Activated CD4-positive, alpha-beta memory T cell treated with anti-CD3 and anti-CD28 coated beads for 36 hours (primary cell): ENCODE measurements around the gene PLCB4. TPM values are rescaled to one million over a fixed set of nuclear protein-coding genes. Genes with fewer than 3 reads are reported as not detected.

Experiments used
- CTCF ChIA-PET: fragments of 350-600 bp; sonication (Branson Sonifier 250); formaldehyde crosslinking; loops from one replicate; lab custom pipeline; 2021; ENCODE audit warnings: antibody characterized with exemption, inconsistent platforms; lab: Charles Lee
- POLR2A ChIA-PET: fragments of 350-600 bp; sonication (Branson Sonifier 250); formaldehyde crosslinking; loops from one replicate; lab custom pipeline; 2021; ENCODE audit warnings: antibody characterized with exemption; lab: Charles Lee
- DNase-seq: peaks from one replicate; pipeline ENCODE4 v3.0.0-alpha.2; 2020
- H3K27ac Mint-ChIP-seq: one replicate; pipeline ENCODE4 v1.8.0; 2021; ENCODE audit warnings: mixed read lengths
- H3K27me3 Mint-ChIP-seq: one replicate; pipeline ENCODE4 v1.8.0; 2021; ENCODE audit warnings: mixed read lengths
- H3K36me3 Mint-ChIP-seq: one replicate; pipeline ENCODE4 v1.8.0; 2021; ENCODE audit warnings: mixed read lengths
- H3K4me1 Mint-ChIP-seq: one replicate; pipeline ENCODE4 v1.8.0; 2021; ENCODE audit warnings: low read depth, mixed read lengths
- H3K4me3 Mint-ChIP-seq: one replicate; pipeline ENCODE4 v1.8.0; 2021; ENCODE audit warnings: mild to moderate bottlenecking, mixed read lengths
- H3K9me3 Mint-ChIP-seq: one replicate; pipeline ENCODE4 v1.8.0; 2021; ENCODE audit warnings: mixed read lengths
- intact Hi-C: fragments of 100-400 bp; cut with micrococcal nuclease; formaldehyde crosslinking; loops from one replicate; pipeline ENCODE4 v1.15.1; 2023
- total RNA-seq, 2 experiments: library from RNA; stranded (reverse); gene quantifications; one replicate each; pipeline ENCODE4 v1.2.3, GENCODE V29; 2021

Gene PLCB4
- total RNA-seq, 2 experiments from 2014 or later, result not detected

DNA sequence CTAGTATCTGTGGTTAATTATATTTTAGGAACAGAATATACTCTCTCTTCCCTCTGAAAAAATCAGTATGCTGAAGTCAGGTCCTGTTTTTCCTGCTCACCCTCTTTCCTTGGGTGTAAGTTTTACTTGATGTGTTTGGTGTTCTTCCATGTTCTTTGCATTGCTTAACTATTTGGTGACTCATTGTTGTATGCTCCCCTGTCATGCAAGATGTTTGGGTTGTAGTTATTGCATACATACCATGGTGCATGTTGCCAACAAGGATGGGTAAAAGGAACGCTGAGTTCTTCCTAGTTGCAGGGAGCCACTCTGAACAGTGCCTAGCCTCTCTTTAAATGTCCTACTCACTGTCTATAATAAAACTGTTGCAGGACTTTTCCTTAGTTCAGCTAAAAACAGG is 237.6 kb downstream of the PLCB4 start:
- Mint-ChIP-seq H3K27ac (no peak overlapping the region), H3K27me3 (no peaks in the 10 kb centered on the region), H3K9me3 (peaks cover 3% of the 10 kb centered on the region), H3K36me3 (no peaks in the 10 kb centered on the region), H3K4me3 (no peak overlapping the region), H3K4me1 (no peaks in the 10 kb centered on the region)
- DNase-seq, result no peak
- CTCF ChIA-PET, result no interaction called here
- intact Hi-C loops, result no loop called here
- POLR2A ChIA-PET, result no interaction called here

- H3K27ac Mint-ChIP-seq, result no peak overlapping the region
- intact Hi-C loops, result no loop called here
- POLR2A ChIA-PET, result no interaction called here
- H3K36me3 Mint-ChIP-seq, result no peaks in the 10 kb centered on the region
- no peaks in the 10 kb centered on the region for H3K4me1 Mint-ChIP-seq
- no peak for DNase-seq
- CTCF ChIA-PET, result no interaction called here
- H3K9me3 Mint-ChIP-seq, result no peaks in the 10 kb centered on the region
- H3K4me3 Mint-ChIP-seq, result no peak overlapping the region
- no peaks in the 10 kb centered on the region for H3K27me3 Mint-ChIP-seq
Observed at GRCh38 chr20:9308056-9308455, 239.2 kb downstream of the PLCB4 start.

DNA sequence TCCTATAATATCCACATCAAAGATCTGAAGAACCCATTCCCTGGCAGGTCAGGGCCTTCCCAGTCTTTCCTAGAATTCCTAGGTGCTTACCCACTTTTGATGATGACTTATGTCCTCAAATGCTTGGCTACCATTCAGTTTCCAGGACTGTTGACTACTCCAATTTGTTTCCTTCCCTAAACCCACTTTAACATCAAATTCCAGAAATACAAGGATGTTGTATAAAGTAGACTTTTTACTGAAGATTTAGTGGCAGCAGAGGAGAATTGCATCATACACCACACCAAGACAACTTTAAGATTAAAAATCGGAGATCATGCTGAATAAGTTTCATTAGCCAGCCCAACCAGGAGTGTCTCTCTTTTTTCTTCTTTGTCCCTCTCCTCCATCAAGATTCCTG is 242.2 kb downstream of the PLCB4 start:
- Mint-ChIP-seq H3K9me3 (peaks cover 2% of the 10 kb centered on the region), H3K4me3 (no peak overlapping the region), H3K27me3 (no peaks in the 10 kb centered on the region), H3K36me3 (no peaks in the 10 kb centered on the region), H3K4me1 (no peaks in the 10 kb centered on the region), H3K27ac (no peak overlapping the region)
- no peak for DNase-seq
- ChIA-PET POLR2A (no interaction called here), CTCF (no interaction called here)
- intact Hi-C loops, result no loop called here

- ChIA-PET CTCF (no interaction called here), POLR2A (no interaction called here)
- H3K4me1 Mint-ChIP-seq, result no peaks in the 10 kb centered on the region
- no peaks in the 10 kb centered on the region for H3K27me3 Mint-ChIP-seq
- intact Hi-C loops, result no loop called here
- peaks cover 2% of the 10 kb centered on the region for H3K9me3 Mint-ChIP-seq
- no peak overlapping the region for H3K27ac Mint-ChIP-seq
- H3K4me3 Mint-ChIP-seq, result no peak overlapping the region
- no peak for DNase-seq
- no peaks in the 10 kb centered on the region for H3K36me3 Mint-ChIP-seq
Observed at GRCh38 chr20:9319687-9320384, 250.9 kb downstream of the PLCB4 start.

DNA sequence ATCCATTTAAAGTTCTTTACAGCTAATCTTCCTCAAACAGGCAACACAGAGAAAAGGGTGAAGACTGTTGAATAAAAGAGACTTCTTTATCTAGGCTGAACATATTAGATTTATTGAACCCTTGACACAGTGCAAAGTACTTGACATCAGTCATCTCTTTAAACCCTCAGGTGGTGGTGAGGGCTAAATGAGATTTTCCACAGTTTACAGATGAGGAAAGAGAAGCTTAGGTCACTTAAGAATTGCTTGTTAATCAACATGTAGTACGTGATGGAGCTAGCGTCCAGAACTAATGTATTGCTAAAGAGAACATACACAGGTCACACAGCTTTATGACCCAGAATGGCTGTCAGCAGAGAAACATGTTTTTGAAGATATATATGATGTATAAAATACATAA is 252.1 kb downstream of the PLCB4 start:
- no peak overlapping the region for H3K4me3 Mint-ChIP-seq
- intact Hi-C loops, result no loop called here
- no peak for DNase-seq
- H3K27me3 Mint-ChIP-seq, result no peaks in the 10 kb centered on the region
- no peaks in the 10 kb centered on the region for H3K36me3 Mint-ChIP-seq
- CTCF ChIA-PET, result no interaction called here
- POLR2A ChIA-PET, result no interaction called here
- no peaks in the 10 kb centered on the region for H3K9me3 Mint-ChIP-seq
- H3K4me1 Mint-ChIP-seq, result no peaks in the 10 kb centered on the region
- H3K27ac Mint-ChIP-seq, result no peak overlapping the region

DNA sequence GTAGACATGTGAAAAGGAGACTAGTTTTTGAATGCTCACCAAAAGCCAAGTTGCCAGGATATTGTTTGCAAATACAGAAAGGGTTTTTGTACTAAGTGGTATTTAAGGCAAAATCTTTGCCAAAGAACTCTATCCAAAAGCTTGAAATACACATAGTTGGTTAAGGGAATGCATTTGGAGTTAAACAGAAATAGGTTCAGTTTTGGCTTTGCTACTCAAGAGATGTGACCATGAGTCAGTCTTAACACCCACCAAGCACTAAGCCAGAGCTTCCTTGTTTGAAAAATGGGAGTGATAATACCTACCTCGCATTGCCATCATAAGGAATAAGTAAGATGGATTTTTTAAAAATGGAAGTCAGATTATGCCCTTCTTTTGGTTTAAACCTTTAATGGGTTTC is 253.8 kb downstream of the PLCB4 start:
- no peak for DNase-seq
- ChIA-PET POLR2A (no interaction called here), CTCF (no interaction called here)
- Mint-ChIP-seq H3K27me3 (no peaks in the 10 kb centered on the region), H3K27ac (no peak overlapping the region), H3K4me3 (no peak overlapping the region), H3K36me3 (no peaks in the 10 kb centered on the region), H3K9me3 (no peaks in the 10 kb centered on the region), H3K4me1 (no peaks in the 10 kb centered on the region)
- intact Hi-C loops, result no loop called here

DNA sequence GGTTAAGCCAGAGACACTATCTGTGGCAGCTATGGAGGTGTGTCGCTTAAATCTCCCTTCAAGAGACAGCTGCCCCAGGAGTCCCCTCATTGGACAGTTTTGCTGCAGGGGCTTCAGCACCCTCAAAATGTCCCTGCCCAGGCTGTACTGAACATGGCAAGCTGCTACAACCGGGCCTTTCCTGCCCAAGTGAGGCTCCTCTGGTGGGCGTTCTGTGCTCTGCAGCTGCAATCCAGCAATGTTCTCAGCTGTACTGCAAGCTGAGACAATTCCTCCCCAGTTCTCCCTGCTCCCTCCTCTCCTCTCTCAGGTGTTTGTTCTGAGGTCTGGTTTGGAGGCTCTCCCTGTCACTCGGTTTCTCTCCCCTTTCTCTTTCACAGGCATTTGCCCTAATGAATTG is 254.7 kb downstream of the PLCB4 start:
- DNase-seq, result no peak
- Mint-ChIP-seq H3K36me3 (no peaks in the 10 kb centered on the region), H3K9me3 (no peaks in the 10 kb centered on the region), H3K4me3 (no peak overlapping the region), H3K4me1 (no peaks in the 10 kb centered on the region), H3K27me3 (no peaks in the 10 kb centered on the region), H3K27ac (no peak overlapping the region)
- ChIA-PET POLR2A (no interaction called here), CTCF (no interaction called here)
- intact Hi-C loops, result no loop called here

DNA sequence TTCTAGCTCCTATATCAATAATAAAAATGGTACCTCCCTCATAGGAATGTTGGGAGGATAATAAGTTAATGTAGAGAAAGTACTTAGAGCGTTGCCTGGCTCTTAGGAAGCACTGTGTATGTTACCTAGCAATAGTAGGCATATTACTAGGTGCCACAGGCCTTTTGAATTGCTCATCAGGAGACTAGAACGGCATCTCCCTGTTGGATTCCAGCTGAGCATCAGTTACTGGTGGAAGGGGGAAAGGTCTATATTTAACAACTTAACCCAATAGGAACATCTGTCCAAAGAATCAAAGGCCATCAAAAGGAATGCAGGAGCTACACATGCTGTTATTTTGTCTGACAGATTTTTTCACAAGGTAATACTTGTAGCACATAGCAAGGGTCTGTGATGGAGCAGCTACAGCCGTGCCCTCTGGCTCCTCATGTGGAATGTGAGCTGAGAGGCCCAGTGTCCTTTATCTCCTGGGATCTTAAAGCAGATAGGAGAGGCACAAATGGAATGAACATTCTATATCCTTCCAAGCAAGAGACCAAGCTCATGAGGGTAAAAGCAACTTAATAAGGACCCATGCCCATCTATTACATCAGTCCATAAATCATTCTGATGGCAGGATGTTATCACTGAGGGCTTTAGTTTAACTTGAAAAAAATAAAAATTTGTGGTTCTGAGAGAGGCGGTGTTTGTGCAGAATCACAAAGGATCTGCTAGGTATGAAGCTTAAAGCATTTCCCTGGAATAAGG is 260.6 kb downstream of the PLCB4 start:
- no peak overlapping the region for H3K4me3 Mint-ChIP-seq

GRCh38 chr20:9330151-9330550 is 261.3 kb downstream of the PLCB4 start:
- Mint-ChIP-seq H3K27me3 (no peaks in the 10 kb centered on the region), H3K9me3 (no peaks in the 10 kb centered on the region), H3K27ac (no peak overlapping the region), H3K4me1 (no peaks in the 10 kb centered on the region), H3K4me3 (no peak overlapping the region), H3K36me3 (no peaks in the 10 kb centered on the region)
- intact Hi-C loops, result no loop called here
- CTCF ChIA-PET, result no interaction called here
- no peak for DNase-seq
- POLR2A ChIA-PET, result no interaction called here

More for the DNA sequence above, 260.6 kb downstream of the PLCB4 start:
- Mint-ChIP-seq H3K27ac (no peak overlapping the region), H3K9me3 (no peaks in the 10 kb centered on the region), H3K27me3 (no peaks in the 10 kb centered on the region), H3K4me1 (no peaks in the 10 kb centered on the region), H3K36me3 (no peaks in the 10 kb centered on the region)
- ChIA-PET POLR2A (no interaction called here), CTCF (no interaction called here)
- intact Hi-C loops, result no loop called here
- no peak for DNase-seq

DNA sequence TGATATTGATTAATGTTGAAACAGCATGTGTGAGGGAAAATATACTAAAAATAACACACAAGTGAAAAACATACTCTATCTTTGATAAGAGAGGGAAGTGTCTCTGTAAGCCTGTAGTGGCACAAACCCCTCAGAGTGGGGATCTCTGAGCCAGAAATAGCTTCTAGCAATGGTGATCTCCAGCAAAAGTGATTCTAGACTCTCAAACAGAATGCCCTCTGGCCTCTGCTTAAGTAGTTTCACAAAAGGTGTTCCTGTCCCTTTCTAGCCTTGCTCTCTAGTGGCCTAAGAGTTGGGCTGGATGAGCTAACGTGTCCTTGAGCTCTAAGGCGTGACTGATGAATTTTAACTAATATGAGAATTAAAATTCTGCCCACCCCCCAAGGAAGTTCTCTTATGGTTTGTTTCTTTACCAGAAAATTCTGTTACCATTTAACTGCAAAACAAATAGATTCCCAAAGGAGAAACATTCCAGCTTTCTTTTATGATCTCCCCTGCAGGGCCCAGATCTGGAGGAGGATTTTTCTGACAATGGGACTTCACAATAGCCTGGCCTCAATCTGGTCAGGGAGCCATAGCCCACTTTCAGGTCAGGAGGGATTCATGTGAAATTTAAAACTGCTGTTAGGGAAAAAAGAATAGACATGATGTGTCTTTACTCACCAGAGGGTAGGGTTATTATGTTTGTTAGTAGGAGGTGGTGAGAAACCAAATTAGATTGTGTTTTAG is 263.0 kb downstream of the PLCB4 start:
- CTCF ChIA-PET, result no interaction called here
- Mint-ChIP-seq H3K36me3 (no peaks in the 10 kb centered on the region), H3K9me3 (no peaks in the 10 kb centered on the region), H3K27ac (no peak overlapping the region), H3K4me3 (no peak overlapping the region), H3K4me1 (no peaks in the 10 kb centered on the region), H3K27me3 (no peaks in the 10 kb centered on the region)
- POLR2A ChIA-PET, result no interaction called here
- intact Hi-C loops, result no loop called here
- no peak for DNase-seq

DNA sequence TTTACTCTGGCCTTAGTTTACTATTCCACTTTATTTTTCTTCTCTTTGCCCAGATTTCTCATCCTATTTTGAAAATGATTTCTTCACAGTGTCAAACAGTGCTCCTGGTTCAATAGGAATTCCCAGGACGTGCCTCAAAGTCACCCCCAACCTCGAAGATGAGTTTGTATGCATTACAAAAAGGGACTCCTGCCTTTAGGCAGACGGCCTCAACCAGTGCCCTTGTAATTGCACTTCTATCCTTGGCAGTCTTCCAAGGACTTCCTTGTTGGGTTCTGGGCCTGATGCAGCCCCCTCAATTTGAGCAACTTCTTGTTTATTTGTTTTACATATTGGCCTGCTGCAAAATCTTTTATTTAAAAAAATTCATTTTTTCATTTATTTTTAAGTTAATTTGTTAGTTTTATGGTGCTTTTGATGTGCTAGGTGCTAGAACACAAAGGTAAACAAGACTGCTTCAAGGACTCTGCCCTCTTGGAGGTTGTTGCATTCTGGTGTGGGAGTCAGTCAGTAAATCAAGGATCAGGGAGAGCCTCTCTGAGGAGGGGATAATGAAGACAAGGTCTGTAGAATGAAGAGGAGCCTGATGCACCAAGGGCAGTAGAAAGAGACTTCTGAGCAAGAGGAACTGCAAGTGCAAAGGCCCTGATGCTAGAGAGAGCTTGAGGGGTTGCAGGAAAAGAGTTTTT is 264.0 kb downstream of the PLCB4 start:
- Mint-ChIP-seq H3K4me3 (no peak overlapping the region), H3K9me3 (no peaks in the 10 kb centered on the region), H3K4me1 (no peaks in the 10 kb centered on the region), H3K27ac (no peak overlapping the region), H3K27me3 (no peaks in the 10 kb centered on the region), H3K36me3 (no peaks in the 10 kb centered on the region)
- POLR2A ChIA-PET, result no interaction called here
- CTCF ChIA-PET, result no interaction called here
- DNase-seq, result no peak
- intact Hi-C loops, result no loop called here

- no peak for DNase-seq
- Mint-ChIP-seq H3K9me3 (no peaks in the 10 kb centered on the region), H3K27me3 (no peaks in the 10 kb centered on the region), H3K36me3 (no peaks in the 10 kb centered on the region), H3K4me1 (no peaks in the 10 kb centered on the region), H3K4me3 (no peak overlapping the region), H3K27ac (no peak overlapping the region)
- intact Hi-C loops, result no loop called here
- POLR2A ChIA-PET, result no interaction called here
- CTCF ChIA-PET, result no interaction called here
Observed at GRCh38 chr20:9334866-9335265, 266.0 kb downstream of the PLCB4 start.
